CD4-positive, alpha-beta T cell treated with Interleukin-12 subunit alpha and Interleukin-12 subunit beta, for 1 hour (primary cell): Measurements from ENCODE around the gene COL5A2.

Source experiments
- DNase-seq: peaks from one replicate; pipeline ENCODE4 v3.0.0-alpha.2; 2020

The COL5A2 gene

DNA sequence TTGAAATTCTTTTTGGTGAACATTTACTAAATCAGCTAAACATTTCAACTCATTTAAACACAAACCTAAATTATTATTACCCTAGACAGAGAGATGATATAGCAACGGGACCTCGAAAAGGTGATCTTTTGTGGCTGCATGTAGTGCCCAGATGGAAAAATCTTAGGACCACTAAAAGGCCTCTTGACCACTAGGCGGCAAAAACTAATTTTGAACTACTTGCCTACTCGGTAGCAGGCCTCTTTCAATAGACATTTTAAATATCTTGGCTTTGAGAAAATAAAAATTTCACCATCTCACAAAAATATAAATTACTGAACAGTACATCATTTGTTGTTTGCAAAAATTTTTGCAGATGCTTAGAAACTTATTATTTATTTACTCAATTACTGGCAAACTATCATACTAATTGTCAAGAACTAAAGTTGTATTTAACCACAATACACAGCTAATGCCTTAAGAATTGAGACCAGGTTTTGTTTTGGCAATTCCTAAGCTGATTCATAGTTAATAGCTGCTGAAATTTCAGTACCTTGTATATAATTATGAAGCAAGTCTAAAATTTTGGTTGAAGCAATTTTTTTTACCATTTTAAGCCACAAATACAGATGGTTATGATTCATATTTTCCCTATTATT is 196.0 kb downstream of the COL5A2 start:
- DNase-seq, result no peak
